ENCODE data around the gene APBA3. TPM values are rescaled to one million over a fixed set of nuclear protein-coding genes. Genes with fewer than 3 reads are reported as not detected.

Gene APBA3
- total RNA-seq, 1 donor from 2014 or later = 18.2 TPM

GRCh38 chr19:3701200-3701599 is 60.3 kb downstream of the APBA3 start:
- Histone ChIP-seq H3K4me3 (no peak overlapping the region), H3K9me3 (no peaks in the 10 kb centered on the region), H3K4me1 (peaks cover 19% of the 10 kb centered on the region), H3K36me3 (no peaks in the 10 kb centered on the region), H3K27ac (no peak overlapping the region), H3K27me3 (ENCODE audit: low read depth) (no peaks in the 10 kb centered on the region)
- TF ChIP-seq CTCF (IDR thresholded peaks at IDR 0.05) = no peak
- ATAC-seq = no peak
- intact Hi-C loops (cut with DNase I) = no loop called here
- no peak for DNase-seq

Other genes starting within 250 kb of the APBA3 start
- gene TEKTIP1, start 222.5 kb downstream of the APBA3 start, total RNA-seq = 2.2 TPM
- gene MFSD12, start 204.1 kb downstream of the APBA3 start, total RNA-seq = 80.7 TPM
- 60.9 TPM for gene HMG20B, start 188.7 kb downstream of the APBA3 start, total RNA-seq
- gene GIPC3, start 176.2 kb downstream of the APBA3 start, total RNA-seq = 4.2 TPM
- gene TBXA2R, start 154.8 kb downstream of the APBA3 start, total RNA-seq = 4.9 TPM
- gene CACTIN, start 134.9 kb downstream of the APBA3 start, total RNA-seq = 20.3 TPM
- gene PIP5K1C, start 61.2 kb downstream of the APBA3 start, total RNA-seq = 43.6 TPM
- 34.4 TPM for gene TJP3, start 53.3 kb downstream of the APBA3 start, total RNA-seq
- gene MRPL54, start 990 bp upstream of the APBA3 start, total RNA-seq = 59.4 TPM
- not detected for gene RAX2, start 10.5 kb upstream of the APBA3 start, total RNA-seq
- gene MATK, start 24.7 kb upstream of the APBA3 start, total RNA-seq = 11.3 TPM
- gene ZFR2, start 107.3 kb upstream of the APBA3 start, total RNA-seq = 0.41 TPM
- not detected for gene ATCAY, start 119.0 kb upstream of the APBA3 start, total RNA-seq
- not detected for gene NMRK2, start 171.4 kb upstream of the APBA3 start, total RNA-seq
- gene DAPK3, start 209.4 kb upstream of the APBA3 start, total RNA-seq = 50.5 TPM
- gene EEF2, start 223.8 kb upstream of the APBA3 start, total RNA-seq = 1,984 TPM
- 27.6 TPM for gene PIAS4, start 246.0 kb upstream of the APBA3 start, total RNA-seq